GM12865 (cell line): Measurements from ENCODE around the gene TRAPPC2.

ENCODE experiments used
- DNase-seq: peaks from one replicate; pipeline ENCODE4 v3.0.0; 2010; ENCODE audit warnings: low read depth
- H3K4me3 ChIP-seq: 2 replicates; pipeline ENCODE4 v1.5.1; 2011; ENCODE audit warnings: mild to moderate bottlenecking, low read depth, low read length, control low read depth
- TF ChIP-seq, protein P1 (sequence below): IDR thresholded peaks from 2 replicates; pipeline ENCODE4 v1.5.1; 2011; ENCODE audit warnings: low read length, control low read depth, low read depth, inconsistent platforms; ENCODE audit not compliant: insufficient read depth; ENCODE audit errors: missing control alignments

Gene TRAPPC2

DNA sequence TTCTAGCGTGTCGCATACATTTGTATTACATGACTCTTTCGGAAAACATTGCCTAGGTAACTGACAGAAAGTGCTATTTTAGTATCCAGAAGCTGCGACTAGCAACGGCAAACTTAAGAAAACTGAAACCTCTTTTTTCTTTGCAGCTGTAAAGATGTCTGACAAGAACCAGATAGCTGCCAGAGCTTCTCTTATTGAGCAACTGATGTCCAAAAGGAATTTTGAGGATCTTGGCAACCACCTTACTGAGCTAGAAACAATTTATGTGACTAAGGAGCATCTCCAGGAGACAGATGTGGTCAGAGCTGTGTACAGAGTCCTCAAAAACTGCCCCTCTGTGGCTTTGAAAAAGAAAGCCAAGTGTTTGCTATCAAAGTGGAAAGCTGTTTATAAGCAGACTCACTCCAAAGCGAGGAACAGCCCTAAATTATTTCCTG is 72.0 kb downstream of the TRAPPC2 start:
- peak overlapping the region; percentile 22 for H3K4me3 ChIP-seq
- peak; percentile 64 for DNase-seq
- TF ChIP-seq, protein P1, sequence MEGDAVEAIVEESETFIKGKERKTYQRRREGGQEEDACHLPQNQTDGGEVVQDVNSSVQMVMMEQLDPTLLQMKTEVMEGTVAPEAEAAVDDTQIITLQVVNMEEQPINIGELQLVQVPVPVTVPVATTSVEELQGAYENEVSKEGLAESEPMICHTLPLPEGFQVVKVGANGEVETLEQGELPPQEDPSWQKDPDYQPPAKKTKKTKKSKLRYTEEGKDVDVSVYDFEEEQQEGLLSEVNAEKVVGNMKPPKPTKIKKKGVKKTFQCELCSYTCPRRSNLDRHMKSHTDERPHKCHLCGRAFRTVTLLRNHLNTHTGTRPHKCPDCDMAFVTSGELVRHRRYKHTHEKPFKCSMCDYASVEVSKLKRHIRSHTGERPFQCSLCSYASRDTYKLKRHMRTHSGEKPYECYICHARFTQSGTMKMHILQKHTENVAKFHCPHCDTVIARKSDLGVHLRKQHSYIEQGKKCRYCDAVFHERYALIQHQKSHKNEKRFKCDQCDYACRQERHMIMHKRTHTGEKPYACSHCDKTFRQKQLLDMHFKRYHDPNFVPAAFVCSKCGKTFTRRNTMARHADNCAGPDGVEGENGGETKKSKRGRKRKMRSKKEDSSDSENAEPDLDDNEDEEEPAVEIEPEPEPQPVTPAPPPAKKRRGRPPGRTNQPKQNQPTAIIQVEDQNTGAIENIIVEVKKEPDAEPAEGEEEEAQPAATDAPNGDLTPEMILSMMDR: no peak
